Mesenchymal stem cell (in vitro differentiated cells and primary cell): ENCODE results near the gene GALNT18.

Experiments
- DNase-seq: peaks from one replicate; pipeline ENCODE4 v3.0.0-alpha.2; 2013
- H2AFZ ChIP-seq: one replicate; pipeline ENCODE4 v1.6.1; 2013; ENCODE audit warnings: low read depth, mild to moderate bottlenecking, control low read depth, inconsistent platforms, low read length, moderate library complexity
- H2AK5ac ChIP-seq: 2 replicates; pipeline ENCODE4 v1.6.1; 2013; ENCODE audit warnings: low read length, moderate library complexity, mild to moderate bottlenecking, inconsistent platforms; ENCODE audit not compliant: severe bottlenecking
- H2BK120ac ChIP-seq: one replicate; pipeline ENCODE4 v1.6.1; 2013; ENCODE audit warnings: low read depth, mild to moderate bottlenecking, inconsistent platforms, low read length, moderate library complexity
- H2BK12ac ChIP-seq, 2 experiments: one replicate each; pipeline ENCODE4 v1.6.1; 2013; ENCODE audit warnings: inconsistent platforms in 2 of 2, low read length in 2 of 2, mild to moderate bottlenecking in 2 of 2, moderate library complexity in 2 of 2, control low read depth in 1 of 2
- H2BK15ac ChIP-seq: one replicate; pipeline ENCODE4 v1.6.1; 2013; ENCODE audit warnings: mild to moderate bottlenecking, low read depth, inconsistent platforms; ENCODE audit not compliant: poor library complexity, severe bottlenecking
- H2BK5ac ChIP-seq: 2 replicates; pipeline ENCODE4 v1.6.1; 2013; ENCODE audit warnings: low read depth, mild to moderate bottlenecking, low read length, control low read depth, inconsistent platforms; ENCODE audit not compliant: poor library complexity, severe bottlenecking
- H3K14ac ChIP-seq, 2 experiments: one replicate each; pipeline ENCODE4 v1.6.1; 2013; ENCODE audit warnings: inconsistent platforms in 2 of 2, low read length in 2 of 2, control low read depth in 1 of 2, mild to moderate bottlenecking in 1 of 2, moderate library complexity in 1 of 2
- H3K18ac ChIP-seq, 2 experiments: one replicate each; pipeline ENCODE4 v1.6.1; 2013; ENCODE audit warnings: inconsistent platforms in 2 of 2, low read length in 2 of 2, control low read depth in 1 of 2, low read depth in 1 of 2, mild to moderate bottlenecking in 1 of 2
- H3K23ac ChIP-seq, 2 experiments: one replicate each; pipeline ENCODE4 v1.6.1; 2013; ENCODE audit warnings: inconsistent platforms in 2 of 2, low read length in 2 of 2, mild to moderate bottlenecking in 2 of 2, moderate library complexity in 2 of 2, control low read depth in 1 of 2
- H3K27ac ChIP-seq: 2 replicates; pipeline ENCODE4 v1.5.1; 2013; ENCODE audit warnings: mild to moderate bottlenecking, moderate library complexity, low read length, control low read depth, inconsistent platforms; ENCODE audit not compliant: poor library complexity, severe bottlenecking
- H3K27me3 ChIP-seq, 2 experiments: 2 replicates each; pipeline versions ENCODE4 v1.6.1 to v1.7.0; 2013; ENCODE audit warnings: low read length in 2 of 2, mild to moderate bottlenecking in 2 of 2, moderate library complexity in 2 of 2, control low read depth in 1 of 2, inconsistent platforms in 1 of 2; ENCODE audit not compliant: control insufficient read depth in 1 of 2, insufficient read depth in 1 of 2
- H3K36me3 ChIP-seq, 2 experiments: 2 replicates each; pipeline versions ENCODE4 v1.6.1 to v1.7.0; 2013; ENCODE audit warnings: low read length in 2 of 2, control low read depth in 1 of 2, inconsistent platforms in 1 of 2, low read depth in 1 of 2, mild to moderate bottlenecking in 1 of 2; ENCODE audit not compliant: insufficient read depth in 2 of 2, control insufficient read depth in 1 of 2
- H3K4ac ChIP-seq, 2 experiments: one replicate each; pipeline ENCODE4 v1.6.1; 2013; ENCODE audit warnings: inconsistent platforms in 2 of 2, low read length in 2 of 2, mild to moderate bottlenecking in 2 of 2, moderate library complexity in 2 of 2, control low read depth in 1 of 2, low read depth in 1 of 2
- H3K4me1 ChIP-seq: 2 replicates; pipeline ENCODE4 v1.6.1; 2013; ENCODE audit warnings: low read depth, low read length, control low read depth; ENCODE audit not compliant: control insufficient read depth, insufficient read depth
- H3K4me2 ChIP-seq: 2 replicates; pipeline ENCODE4 v1.6.1; 2013; ENCODE audit warnings: low read length, mild to moderate bottlenecking, inconsistent platforms; ENCODE audit not compliant: poor library complexity, severe bottlenecking
- H3K4me3 ChIP-seq, 2 experiments: 2 replicates each; pipeline versions ENCODE4 v1.5.1 to v1.7.0; 2013; ENCODE audit warnings: low read length in 2 of 2, mild to moderate bottlenecking in 2 of 2, control low read depth in 1 of 2, low read depth in 1 of 2; ENCODE audit not compliant: insufficient read depth in 1 of 2
- H3K79me1 ChIP-seq: replicated peaks from 2 replicates; pipeline ENCODE4 v1.6.1; 2013; ENCODE audit warnings: mild to moderate bottlenecking, control low read depth, low read length, inconsistent platforms; ENCODE audit not compliant: poor library complexity, severe bottlenecking
- H3K9ac ChIP-seq: 2 replicates; pipeline ENCODE4 v1.7.0; 2013; ENCODE audit warnings: mild to moderate bottlenecking, low read length, moderate library complexity
- H3K9me3 ChIP-seq: 2 replicates; pipeline ENCODE4 v1.7.0; 2013; ENCODE audit warnings: mild to moderate bottlenecking, low read length; ENCODE audit not compliant: control insufficient read depth
- H4K8ac ChIP-seq: one replicate; pipeline ENCODE4 v1.6.1; 2013; ENCODE audit warnings: inconsistent platforms, mild to moderate bottlenecking, low read length, moderate library complexity
- H4K91ac ChIP-seq: one replicate; pipeline ENCODE4 v1.6.1; 2013; ENCODE audit warnings: mild to moderate bottlenecking, low read length, inconsistent platforms
- WGBS: methylation state at CpG from one replicate; pipeline ENCODE4 v1.1.7; 2013; ENCODE audit warnings: mixed read lengths; 5-methylcytosine and 5-hydroxymethylcytosine counted together

GALNT18 gene

GRCh38 chr11:11265320-11265719, 356.5 kb downstream of the GALNT18 start:
- Histone ChIP-seq H2BK12ac (no peak overlapping the region), H4K91ac (no peak overlapping the region), H3K79me1 (no peaks in the 10 kb centered on the region), H4K8ac (no peak overlapping the region), H2BK5ac (no peak overlapping the region), H3K4me2 (no peak overlapping the region), H2BK15ac (no peak overlapping the region), H3K36me3 (no peaks in the 10 kb centered on the region), H3K4me3 (no peak overlapping the region), H3K18ac (no peak overlapping the region), H2AK5ac (no peak overlapping the region), H3K23ac (peak overlapping the region in 1 of 2 experiments; percentile 84), H3K27me3 (peaks cover 19 to 45% of the 10 kb centered on the region in 2 experiments), H3K9ac (no peak overlapping the region), H3K4me1 (peaks cover 3% of the 10 kb centered on the region), H2BK120ac (no peak overlapping the region), H3K9me3 (no peaks in the 10 kb centered on the region), H3K27ac (no peak overlapping the region), H3K4ac (no peak overlapping the region), H2AFZ (no peak overlapping the region), H3K14ac (peak overlapping the region in 1 of 2 experiments; percentile 46)
- WGBS, result 22% methylated on average over 1 of the region's 3 CpGs
- no peak for DNase-seq

GRCh38 chr11:11263238-11264005, 358.4 kb downstream of the GALNT18 start:
- WGBS, result 21% methylated on average over 6 of the region's 8 CpGs
- no peak overlapping the region for H2AFZ ChIP-seq
- no peaks in the 10 kb centered on the region for H3K79me1 ChIP-seq
- H2BK5ac ChIP-seq, result no peak overlapping the region
- H2BK12ac ChIP-seq, result no peak overlapping the region
- no peak overlapping the region for H3K4me3 ChIP-seq
- H2BK15ac ChIP-seq, result no peak overlapping the region
- H3K4ac ChIP-seq, result no peak overlapping the region
- H3K9ac ChIP-seq, result no peak overlapping the region
- H3K36me3 ChIP-seq, result no peaks in the 10 kb centered on the region
- H3K4me2 ChIP-seq, result no peak overlapping the region
- no peaks in the 10 kb centered on the region for H3K9me3 ChIP-seq
- peak; percentile 32 for DNase-seq
- no peak overlapping the region for H3K27ac ChIP-seq
- peak overlapping the region; percentile 46 for H4K8ac ChIP-seq
- H4K91ac ChIP-seq, result no peak overlapping the region
- peaks cover 3% of the 10 kb centered on the region for H3K4me1 ChIP-seq
- no peak overlapping the region for H3K14ac ChIP-seq
- H3K23ac ChIP-seq, result no peak overlapping the region
- no peak overlapping the region for H3K18ac ChIP-seq
- no peak overlapping the region for H2BK120ac ChIP-seq
- H3K27me3 ChIP-seq, result peaks cover 30 to 53% of the 10 kb centered on the region in 2 experiments
- H2AK5ac ChIP-seq, result no peak overlapping the region

- Histone ChIP-seq H2BK12ac (no peak overlapping the region), H2BK15ac (no peak overlapping the region), H2AFZ (no peak overlapping the region), H3K4me1 (peaks cover 3% of the 10 kb centered on the region), H4K8ac (no peak overlapping the region), H3K79me1 (no peaks in the 10 kb centered on the region), H3K18ac (no peak overlapping the region), H4K91ac (no peak overlapping the region), H2BK5ac (no peak overlapping the region), H3K36me3 (no peaks in the 10 kb centered on the region), H3K4me2 (no peak overlapping the region), H3K27me3 (peaks cover 30 to 53% of the 10 kb centered on the region in 2 experiments), H3K23ac (no peak overlapping the region), H3K4ac (no peak overlapping the region), H2BK120ac (no peak overlapping the region), H3K27ac (no peak overlapping the region), H2AK5ac (no peak overlapping the region), H3K4me3 (no peak overlapping the region), H3K9ac (no peak overlapping the region), H3K9me3 (no peaks in the 10 kb centered on the region), H3K14ac (no peak overlapping the region)
- no peak for DNase-seq
- WGBS, result 96% methylated on average over 4 of the region's 5 CpGs
These were observed 359.5 kb downstream of the GALNT18 start for GRCh38 chr11:11262171-11262920.

- 73% methylated on average over 5 of the region's 5 CpGs for WGBS
- H3K36me3 ChIP-seq, result no peaks in the 10 kb centered on the region
- no peak overlapping the region for H3K14ac ChIP-seq
- no peak overlapping the region for H3K4me2 ChIP-seq
- no peaks in the 10 kb centered on the region for H3K79me1 ChIP-seq
- H4K91ac ChIP-seq, result no peak overlapping the region
- no peak overlapping the region for H3K27ac ChIP-seq
- H4K8ac ChIP-seq, result no peak overlapping the region
- H2BK12ac ChIP-seq, result no peak overlapping the region
- H2BK120ac ChIP-seq, result no peak overlapping the region
- no peak overlapping the region for H3K18ac ChIP-seq
- no peaks in the 10 kb centered on the region for H3K9me3 ChIP-seq
- DNase-seq, result no peak
- H3K4me1 ChIP-seq, result peaks cover 3% of the 10 kb centered on the region
- H3K9ac ChIP-seq, result no peak overlapping the region
- no peak overlapping the region for H2BK15ac ChIP-seq
- H3K27me3 ChIP-seq, result peaks cover 33 to 54% of the 10 kb centered on the region in 2 experiments
- no peak overlapping the region for H3K4ac ChIP-seq
- H3K23ac ChIP-seq, result no peak overlapping the region
- H3K4me3 ChIP-seq, result no peak overlapping the region
- H2AFZ ChIP-seq, result no peak overlapping the region
- no peak overlapping the region for H2BK5ac ChIP-seq
- no peak overlapping the region for H2AK5ac ChIP-seq
These were observed 360.2 kb downstream of the GALNT18 start for GRCh38 chr11:11261629-11262028.
